COLO829 (cell line): ENCODE measurements around the gene H6PD.

Source experiments
- DNase-seq: peaks from one replicate; pipeline ENCODE4 v3.0.0; 2012; ENCODE audit warnings: low spot score

The H6PD gene, protein sequence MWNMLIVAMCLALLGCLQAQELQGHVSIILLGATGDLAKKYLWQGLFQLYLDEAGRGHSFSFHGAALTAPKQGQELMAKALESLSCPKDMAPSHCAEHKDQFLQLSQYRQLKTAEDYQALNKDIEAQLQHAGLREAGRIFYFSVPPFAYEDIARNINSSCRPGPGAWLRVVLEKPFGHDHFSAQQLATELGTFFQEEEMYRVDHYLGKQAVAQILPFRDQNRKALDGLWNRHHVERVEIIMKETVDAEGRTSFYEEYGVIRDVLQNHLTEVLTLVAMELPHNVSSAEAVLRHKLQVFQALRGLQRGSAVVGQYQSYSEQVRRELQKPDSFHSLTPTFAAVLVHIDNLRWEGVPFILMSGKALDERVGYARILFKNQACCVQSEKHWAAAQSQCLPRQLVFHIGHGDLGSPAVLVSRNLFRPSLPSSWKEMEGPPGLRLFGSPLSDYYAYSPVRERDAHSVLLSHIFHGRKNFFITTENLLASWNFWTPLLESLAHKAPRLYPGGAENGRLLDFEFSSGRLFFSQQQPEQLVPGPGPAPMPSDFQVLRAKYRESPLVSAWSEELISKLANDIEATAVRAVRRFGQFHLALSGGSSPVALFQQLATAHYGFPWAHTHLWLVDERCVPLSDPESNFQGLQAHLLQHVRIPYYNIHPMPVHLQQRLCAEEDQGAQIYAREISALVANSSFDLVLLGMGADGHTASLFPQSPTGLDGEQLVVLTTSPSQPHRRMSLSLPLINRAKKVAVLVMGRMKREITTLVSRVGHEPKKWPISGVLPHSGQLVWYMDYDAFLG

DNA sequence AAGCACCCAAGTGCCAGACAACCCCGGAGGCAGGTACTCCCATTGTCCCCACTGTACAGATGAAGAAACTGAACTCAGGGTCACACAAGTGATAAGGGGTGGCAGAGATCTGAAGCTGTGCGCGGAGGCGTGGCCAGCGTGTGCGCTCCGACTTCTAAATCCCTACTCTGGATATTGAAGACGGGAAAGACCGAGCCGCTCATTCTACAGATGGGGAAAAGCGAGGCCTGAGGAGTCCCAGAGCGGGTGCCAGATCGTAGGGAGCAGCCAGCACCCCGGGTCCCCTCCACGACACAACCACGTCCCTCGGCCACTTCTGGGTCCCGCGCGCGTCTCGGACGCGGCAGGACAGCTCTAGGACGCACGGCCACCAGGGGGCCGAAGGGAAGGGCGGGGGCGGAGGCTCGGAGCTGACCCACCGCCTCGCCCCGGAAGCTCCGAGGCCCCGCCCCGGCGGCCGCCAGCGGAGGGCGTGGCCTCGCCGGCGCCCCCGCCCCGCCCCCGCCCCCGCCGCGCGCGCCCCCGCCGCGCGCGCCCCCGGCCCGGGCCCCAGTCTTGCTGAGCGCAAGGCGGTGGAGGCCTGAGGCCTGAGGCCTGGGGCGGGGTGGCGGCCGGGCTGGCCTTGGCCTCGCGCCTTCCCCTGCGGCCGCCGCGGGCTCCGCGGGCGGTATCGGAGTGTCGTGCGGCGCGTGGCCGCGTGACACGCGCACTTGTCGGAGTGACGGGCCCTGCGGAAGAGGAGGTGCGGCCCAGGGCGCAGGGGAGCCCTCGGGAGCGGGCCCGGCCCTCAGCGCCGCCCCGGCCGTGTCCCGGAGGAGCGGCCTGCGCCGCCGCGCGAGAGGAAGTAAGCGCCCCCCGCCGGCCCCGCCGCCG is at the start of gene H6PD:
TSS of gene H6PD (plus strand) at position 552 of the 873 bp plus-strand sequence. CDS start 10,161 bp downstream, outside the sequence.
- DNase-seq, result peak; percentile 94

GRCh38 chr1:9186082-9186859 is 48.3 kb upstream of the H6PD start:
- no peak for DNase-seq

DNA sequence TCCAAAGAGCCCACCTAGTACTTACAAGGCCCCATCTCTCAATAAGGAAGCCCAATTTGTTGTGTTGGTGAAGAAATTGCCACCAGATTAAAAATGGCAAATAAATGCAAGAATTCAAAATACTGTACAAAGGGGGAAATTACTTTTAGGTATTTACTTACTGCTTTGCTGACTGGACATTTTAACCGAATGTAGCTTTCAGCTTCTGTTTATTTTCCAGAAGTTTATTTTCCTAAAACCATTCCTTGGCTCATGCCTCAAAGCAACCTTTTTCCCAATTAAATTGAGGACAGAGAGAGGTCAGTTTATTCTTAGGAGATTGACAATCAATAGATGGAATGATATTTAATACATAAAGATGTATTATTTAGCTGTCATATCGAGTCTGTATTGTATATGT is 47.6 kb upstream of the H6PD start:
- no peak for DNase-seq

DNA sequence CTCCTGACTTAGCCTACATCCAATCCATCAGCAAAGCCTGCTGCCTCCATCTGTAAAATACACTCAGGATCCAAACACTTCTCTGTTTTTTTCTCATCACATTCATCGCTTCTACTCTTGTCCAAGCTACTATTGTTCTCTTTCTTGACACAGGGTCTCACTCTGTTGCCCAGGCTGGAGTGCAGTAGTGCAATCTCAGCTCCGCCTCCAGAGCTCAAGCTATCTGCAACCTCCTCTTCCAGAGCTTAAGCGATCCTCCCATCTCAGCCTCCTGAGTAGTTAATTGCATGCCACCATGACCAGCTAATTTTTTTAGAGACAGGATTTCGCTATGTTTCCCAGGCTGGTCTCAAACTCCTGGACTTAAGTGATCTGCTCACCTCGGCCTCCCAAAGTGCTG is 44.3 kb upstream of the H6PD start:
- no peak for DNase-seq

DNA sequence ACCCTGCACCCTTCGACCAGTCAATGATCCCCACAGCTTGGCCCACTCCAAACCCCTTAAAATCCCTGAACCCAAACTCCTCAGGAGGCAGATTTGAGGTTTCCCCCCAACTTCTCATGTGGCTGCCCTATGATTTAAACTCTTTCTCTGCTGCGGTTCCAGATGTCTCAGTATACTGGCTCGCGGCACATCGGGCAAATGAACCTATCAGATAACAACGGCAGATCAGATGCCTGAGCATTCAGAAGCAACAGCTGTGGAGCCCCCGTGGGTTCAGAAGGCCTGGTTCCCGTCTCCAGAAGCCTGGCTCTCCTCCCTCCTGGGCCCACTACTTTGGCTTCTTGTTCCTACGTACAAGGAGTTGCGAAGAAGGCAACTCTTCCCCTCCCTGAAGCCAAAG is 43.3 kb upstream of the H6PD start:
- no peak for DNase-seq

DNA sequence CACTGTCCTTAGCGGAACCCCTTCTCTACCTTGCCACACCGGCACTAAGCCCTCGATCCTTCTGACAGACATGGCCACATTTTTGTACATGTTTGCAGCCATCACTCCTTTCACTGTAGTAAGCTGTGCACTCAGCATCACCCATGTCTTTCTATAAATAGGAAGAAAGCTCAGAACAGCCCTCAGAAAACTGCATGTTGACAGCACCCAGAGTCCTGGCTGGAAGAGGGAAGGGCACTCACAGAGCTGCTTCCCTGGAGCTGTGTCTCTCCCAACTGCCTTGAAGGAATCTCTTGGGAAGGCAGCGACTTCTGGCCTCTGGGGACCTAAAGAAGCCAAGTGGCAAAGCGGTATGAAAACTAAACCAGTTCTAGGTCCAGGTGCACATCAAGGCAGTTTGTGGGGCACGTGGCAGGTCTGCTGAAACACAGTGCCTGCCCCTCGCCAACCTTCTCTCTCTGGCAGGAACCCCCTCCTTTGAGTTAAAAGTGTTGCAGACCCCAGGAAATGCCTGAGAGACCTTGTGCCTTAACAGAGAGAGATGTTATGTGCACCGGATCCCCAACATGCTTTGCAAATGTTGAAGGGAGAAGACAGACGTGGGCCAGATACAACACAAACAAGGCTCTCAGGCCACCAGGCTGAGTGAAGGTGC is 41.9 kb upstream of the H6PD start:
- no peak for DNase-seq

GRCh38 chr1:9193233-9193625 is 41.3 kb upstream of the H6PD start:
- DNase-seq, result no peak

DNA sequence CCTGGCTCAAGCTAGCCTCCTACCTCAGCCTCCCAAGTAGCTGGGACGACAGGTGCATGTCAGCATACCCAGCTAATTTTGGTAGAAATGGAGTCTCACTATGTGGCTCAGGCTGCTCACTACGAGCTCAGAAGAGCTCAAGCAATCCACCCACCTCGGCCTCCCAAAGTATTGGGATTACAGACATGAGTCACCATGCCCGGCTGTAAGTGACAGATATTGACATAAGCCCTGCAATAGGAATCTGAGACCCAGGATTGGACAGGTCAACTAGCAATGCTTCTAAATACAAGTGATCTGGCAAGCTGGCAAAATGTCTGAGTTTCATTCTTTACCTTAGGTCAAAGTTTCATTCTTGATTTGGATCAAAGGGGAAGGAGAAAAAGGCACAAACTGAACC is 40.5 kb upstream of the H6PD start:
- DNase-seq, result no peak

DNA sequence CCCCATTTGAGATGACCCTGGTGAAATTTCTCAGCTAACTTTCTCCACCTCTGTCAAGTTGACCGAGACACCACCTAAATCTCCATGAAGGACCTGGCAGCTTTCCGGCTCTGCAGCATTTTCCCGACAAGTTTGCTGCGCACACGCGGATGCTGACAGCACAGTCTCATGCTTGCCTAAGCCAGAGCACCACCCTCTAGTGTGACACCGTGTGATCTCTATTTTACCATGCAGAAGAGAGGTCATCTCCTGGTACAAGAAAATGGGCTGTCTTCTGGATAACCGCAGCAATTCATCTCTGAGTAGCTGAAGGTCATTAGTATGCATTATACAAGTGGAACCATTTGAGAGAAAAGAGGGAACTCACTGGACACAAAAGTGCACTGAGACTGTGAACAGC is 38.9 kb upstream of the H6PD start:
- no peak for DNase-seq

DNA sequence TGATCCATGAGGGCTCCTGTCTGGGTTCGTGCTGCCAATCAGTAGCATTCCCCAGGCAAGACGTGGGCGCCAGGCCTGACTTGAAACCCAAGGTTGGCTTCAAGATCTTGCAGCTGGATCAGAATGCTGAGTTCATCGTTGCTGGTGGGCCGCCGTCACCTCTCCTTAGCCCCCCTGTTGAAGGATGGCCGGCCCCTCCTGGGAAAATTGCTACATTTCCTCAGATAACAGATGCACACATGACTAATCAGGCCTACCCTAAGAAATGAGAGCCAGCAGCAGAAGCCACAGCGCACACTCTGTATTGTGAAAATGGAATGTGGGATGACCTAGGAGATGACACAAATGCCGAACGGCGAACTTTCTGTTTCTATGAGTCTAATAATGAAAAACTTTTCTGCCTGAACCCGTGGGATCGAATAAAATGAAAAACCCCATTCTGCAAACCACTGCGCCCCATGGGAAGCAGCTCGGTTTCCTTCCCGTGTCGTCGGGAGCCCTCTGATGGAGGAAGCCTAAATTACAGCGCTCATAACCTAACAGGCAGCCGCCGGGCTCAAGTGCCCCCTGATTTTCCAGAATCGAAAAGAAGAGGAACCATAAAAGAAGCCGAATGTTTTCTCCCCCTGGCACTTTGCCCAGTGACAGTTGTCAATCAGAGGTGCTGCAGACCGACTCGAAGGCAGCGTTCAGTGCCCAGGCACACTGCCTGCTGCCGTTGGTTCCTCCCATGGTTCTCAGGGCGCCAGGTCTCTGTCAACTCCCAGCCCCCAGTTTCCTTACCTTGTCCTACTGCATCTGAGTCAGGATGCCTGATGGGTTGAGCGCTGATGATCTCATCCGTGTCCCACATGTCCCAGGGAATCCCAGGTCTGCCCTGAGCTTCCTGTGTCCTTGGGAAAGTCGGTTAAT is 38.2 kb upstream of the H6PD start:
- peak; percentile 17 for DNase-seq

DNA sequence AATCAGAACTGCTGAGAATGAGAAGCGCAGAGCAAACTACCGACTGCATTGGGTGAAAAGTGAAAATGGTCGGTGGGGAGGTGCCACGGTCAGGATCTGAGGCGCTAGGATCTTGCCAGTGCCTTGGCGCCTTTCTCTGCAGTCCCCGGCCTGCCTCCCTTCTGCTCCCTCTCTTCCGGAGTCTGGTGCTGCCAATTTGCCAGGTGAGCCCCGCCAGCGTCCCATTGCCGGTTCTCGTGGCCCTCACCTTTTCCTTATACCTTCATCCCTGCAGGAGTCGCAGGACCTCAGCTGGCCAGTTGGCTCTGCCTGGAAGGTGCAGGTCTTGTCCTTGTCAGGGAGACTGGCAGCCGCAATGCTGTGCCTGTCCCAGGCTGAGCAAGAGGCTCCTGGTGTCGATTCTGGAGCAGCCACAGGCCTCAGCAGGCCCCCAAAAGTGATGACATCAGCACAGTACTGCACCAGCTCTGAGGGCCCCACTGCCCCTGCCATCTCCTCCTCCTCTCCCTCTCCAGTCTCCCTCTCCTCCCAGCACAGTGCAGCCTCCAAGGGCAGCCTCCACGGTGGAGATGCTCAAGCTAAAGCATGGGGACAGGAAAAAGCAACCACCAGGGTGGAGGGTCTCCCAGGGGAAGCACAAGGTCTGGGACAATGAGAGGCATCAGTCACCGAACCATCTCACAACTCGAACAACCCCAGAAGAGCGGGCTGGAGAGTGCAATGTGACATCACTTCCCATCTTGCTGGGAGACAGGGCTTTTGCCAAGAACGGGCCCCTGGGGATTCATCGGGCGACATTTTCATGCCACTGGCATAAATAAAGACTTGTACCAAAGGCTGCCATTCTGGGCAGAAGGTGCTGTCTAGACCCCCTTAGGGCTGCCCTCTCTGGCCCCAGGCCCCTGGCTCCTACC is 37.1 kb upstream of the H6PD start:
- DNase-seq, result no peak

DNA sequence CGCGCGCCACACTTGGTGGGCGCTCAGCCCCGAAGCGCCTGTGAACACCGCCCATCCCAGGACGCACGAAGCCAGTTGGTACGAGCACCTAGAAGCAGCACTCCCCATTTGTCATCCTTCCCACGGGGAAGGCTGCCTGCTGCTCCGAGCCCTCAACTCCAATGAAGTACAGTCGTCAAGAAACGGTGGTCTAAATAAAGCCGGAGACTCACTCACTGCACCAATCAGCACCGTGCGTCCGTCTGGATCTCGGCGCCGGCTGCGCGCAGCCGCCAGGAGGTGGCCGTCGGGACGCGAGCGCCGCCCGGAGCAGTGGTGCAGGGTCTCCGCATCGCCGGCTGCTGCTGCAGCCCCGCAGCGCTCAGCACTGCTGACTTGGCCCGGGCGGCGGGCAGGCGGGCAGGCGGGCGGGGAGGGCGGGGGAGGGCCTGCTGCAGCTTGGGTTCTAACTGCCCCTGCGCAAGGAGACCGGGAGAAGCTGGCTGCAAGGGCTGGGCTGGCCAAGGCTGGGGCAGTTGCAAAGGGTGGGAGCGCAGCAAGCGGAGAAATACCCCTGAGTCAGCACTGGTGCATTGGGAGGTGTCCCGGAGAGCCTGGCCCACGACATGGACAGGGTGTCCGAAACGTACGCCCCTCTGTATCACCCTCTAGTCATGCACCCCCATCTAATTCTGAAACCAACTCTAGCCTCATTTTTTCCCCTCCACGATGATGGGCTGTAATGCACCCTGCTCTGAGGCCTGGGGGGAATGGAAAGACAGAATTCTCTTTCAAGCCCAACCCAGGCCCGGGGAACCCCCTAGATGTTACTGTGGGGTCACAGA is 35.8 kb upstream of the H6PD start:
- no peak for DNase-seq

- no peak for DNase-seq
Observed at GRCh38 chr1:9200441-9200840, 34.1 kb upstream of the H6PD start.

GRCh38 chr1:9201401-9202239 is 33.0 kb upstream of the H6PD start:
- no peak for DNase-seq

DNA sequence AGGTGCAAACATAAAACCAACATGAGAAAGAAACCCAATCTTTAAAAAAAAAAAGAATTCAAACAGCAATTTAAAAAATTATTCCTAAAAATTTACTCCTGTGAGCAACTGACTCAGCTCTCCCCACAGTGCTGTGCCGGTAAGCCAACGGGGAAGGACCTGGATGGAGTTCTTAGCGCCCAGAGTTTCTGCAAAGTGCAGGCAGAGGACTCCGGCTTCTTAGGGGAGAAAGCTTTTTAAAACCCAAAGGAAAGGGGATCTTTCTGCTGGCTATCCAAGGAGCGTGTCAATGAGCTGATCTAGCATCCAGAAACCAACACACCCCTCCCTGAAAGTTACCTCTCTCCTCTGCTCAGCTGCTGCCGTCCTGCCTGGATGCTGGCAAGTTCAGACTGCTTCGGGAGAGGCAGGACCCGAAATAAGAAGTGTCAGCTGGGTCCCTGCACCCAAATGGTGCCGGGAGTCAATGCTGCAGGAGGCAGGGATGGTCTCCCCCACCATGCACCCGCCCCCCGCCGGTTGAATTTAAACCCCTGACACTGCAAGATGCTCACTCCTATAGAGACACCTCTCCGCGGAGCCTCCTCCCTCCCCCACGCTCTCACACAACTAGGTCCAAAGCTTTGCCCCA is 32.2 kb upstream of the H6PD start:
- DNase-seq, result no peak

GRCh38 chr1:9203511-9203982 is 31.0 kb upstream of the H6PD start:
- no peak for DNase-seq
